ENCODE results near the gene FHL2. TPM values are rescaled to one million over a fixed set of nuclear protein-coding genes. Genes with fewer than 3 reads are reported as not detected.
"Not testable (repeated sequence)": the region's sequence is repeated elsewhere in the genome, so short reads cannot be mapped to it uniquely, and the experiment has no call there.

FHL2 gene
- total and polyA plus RNA-seq, 2 donors (not counting 3 experiments of a cell fraction or from before 2014, with no cell fraction given) = 197 to 491 TPM

DNA sequence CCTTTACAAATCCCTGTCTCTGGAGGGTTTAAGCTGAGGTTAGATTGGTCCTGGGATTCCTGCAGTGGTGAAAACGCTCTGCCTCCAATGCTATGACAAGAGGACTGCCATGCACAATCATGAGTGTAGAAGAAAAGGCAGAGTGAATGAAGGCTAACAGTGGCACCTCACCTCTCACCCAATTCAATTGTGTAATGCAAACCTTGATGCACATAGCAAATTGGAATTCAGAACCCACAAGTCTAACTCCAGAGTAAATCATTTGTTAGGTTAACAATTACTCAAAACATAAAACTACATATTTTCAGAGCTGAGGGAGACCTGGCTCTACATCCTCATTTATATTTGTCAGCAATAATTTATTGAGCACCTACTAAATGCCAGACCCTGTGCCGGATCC is 71.2 kb downstream of the FHL2 start:
- DNase-seq (ENCODE audit: low read depth, low spot score) (no peak), FAIRE-seq (no peak)
- ChIA-PET CTCF (interaction anchor here (0.9 to 3.8 kb wide), 4 partner anchors 17 to 193 kb away, joined by 4 to 13 read pairs (median 8); no protein-coding TSS in a partner anchor), POLR2A (interaction anchor here (1.5 kb wide), 1 partner anchor 66 kb away, joined by 6 read pairs; no protein-coding TSS in a partner anchor)
- dilution Hi-C loops (cut with MboI; ENCODE audit: extremely low pct_ligation_motif_present, low sequenced_read_pairs) = no loop called here
- Histone ChIP-seq H3K27ac (ENCODE audit: insufficient read depth, low read depth, low read length) (peak overlapping the region; percentile 73), H3K9me3 (replicated peaks; ENCODE audit: control insufficient read depth, insufficient read depth, low read length) (no peaks in the 10 kb centered on the region), H3K27me3 (ENCODE audit: control insufficient read depth in 2 of 2, insufficient read depth in 2 of 2, low read length in 2 of 2) (no peaks in the 10 kb centered on the region), H3K36me3 (ENCODE audit: control insufficient read depth in 2 of 2, extremely low read depth in 1 of 2, insufficient read depth in 2 of 2, low read length in 2 of 2) (no peaks in the 10 kb centered on the region), H3K4me2 (ENCODE audit: insufficient read depth, low read length) (peak overlapping the region; percentile 31), H3K79me2 (ENCODE audit: control insufficient read depth, insufficient read depth, low read length) (peaks cover 48% of the 10 kb centered on the region), H4K20me1 (replicated peaks; ENCODE audit: control insufficient read depth, extremely low read depth, insufficient read depth, low read length) (no peaks in the 10 kb centered on the region), H2AFZ (ENCODE audit: low read depth, low read length) (no peak overlapping the region), H3K9ac (replicated peaks; ENCODE audit: extremely low read depth, insufficient read depth, low read length) (peak overlapping the region; percentile 76), H3K9me1 (replicated peaks; ENCODE audit: control insufficient read depth, extremely low read depth, insufficient read depth, low read length) (no peaks in the 10 kb centered on the region), H3K4me1 (ENCODE audit: control insufficient read depth, extremely low read depth, insufficient read depth, low read length) (peaks cover 56% of the 10 kb centered on the region), H3K4me3 (replicated peaks in 1 of 3; ENCODE audit: insufficient read depth in 1 of 3, low read depth in 1 of 3, low read length in 3 of 3) (peak overlapping the region in 1 of 3 experiments; percentile 37)
- intact Hi-C loops (cut with micrococcal nuclease) = loop anchor here (1.0 to 10.0 kb wide), 2 partner anchors 10 to 867 kb away; partner anchors contain the start of genes C2orf49 and UXS1
- BruUV-seq (replicated peaks) = TSS peak; percentile 13
- no peak for TF ChIP-seq POLR2A (IDR thresholded peaks at IDR 0.05; ENCODE audit: low read depth, low read length)
- no peak for TF ChIP-seq POLR2AphosphoS5 (IDR thresholded peaks at IDR 0.05; ENCODE audit: insufficient read depth, low read depth, low read length)
- no peak for TF ChIP-seq JUN (IDR thresholded peaks at IDR 0.05; ENCODE audit: borderline replicate concordance, insufficient read depth, insufficient read length, low read depth)
- TF ChIP-seq MYC (IDR thresholded peaks at IDR 0.05; ENCODE audit: low read depth, low read length) = no peak
- TF ChIP-seq, protein P1, sequence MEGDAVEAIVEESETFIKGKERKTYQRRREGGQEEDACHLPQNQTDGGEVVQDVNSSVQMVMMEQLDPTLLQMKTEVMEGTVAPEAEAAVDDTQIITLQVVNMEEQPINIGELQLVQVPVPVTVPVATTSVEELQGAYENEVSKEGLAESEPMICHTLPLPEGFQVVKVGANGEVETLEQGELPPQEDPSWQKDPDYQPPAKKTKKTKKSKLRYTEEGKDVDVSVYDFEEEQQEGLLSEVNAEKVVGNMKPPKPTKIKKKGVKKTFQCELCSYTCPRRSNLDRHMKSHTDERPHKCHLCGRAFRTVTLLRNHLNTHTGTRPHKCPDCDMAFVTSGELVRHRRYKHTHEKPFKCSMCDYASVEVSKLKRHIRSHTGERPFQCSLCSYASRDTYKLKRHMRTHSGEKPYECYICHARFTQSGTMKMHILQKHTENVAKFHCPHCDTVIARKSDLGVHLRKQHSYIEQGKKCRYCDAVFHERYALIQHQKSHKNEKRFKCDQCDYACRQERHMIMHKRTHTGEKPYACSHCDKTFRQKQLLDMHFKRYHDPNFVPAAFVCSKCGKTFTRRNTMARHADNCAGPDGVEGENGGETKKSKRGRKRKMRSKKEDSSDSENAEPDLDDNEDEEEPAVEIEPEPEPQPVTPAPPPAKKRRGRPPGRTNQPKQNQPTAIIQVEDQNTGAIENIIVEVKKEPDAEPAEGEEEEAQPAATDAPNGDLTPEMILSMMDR (IDR thresholded peaks at IDR 0.05; ENCODE audit: extremely low read depth in 1 of 2, insufficient read depth in 1 of 2, low read depth in 1 of 2, low read length in 2 of 2) = no peak
- no peak for TF ChIP-seq FOS (IDR thresholded peaks at IDR 0.05; ENCODE audit: borderline replicate concordance, insufficient read depth, low read length)
- TF ChIP-seq EZH2 (IDR thresholded peaks at IDR 0.05; ENCODE audit: borderline replicate concordance, low read depth, low read length, severe bottlenecking) = no peak
- TF ChIP-seq, protein P2, sequence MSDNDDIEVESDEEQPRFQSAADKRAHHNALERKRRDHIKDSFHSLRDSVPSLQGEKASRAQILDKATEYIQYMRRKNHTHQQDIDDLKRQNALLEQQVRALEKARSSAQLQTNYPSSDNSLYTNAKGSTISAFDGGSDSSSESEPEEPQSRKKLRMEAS (IDR thresholded peaks at IDR 0.05; ENCODE audit: insufficient read depth, insufficient read length) = no peak
- no peak for TF ChIP-seq GATA2 (IDR thresholded peaks at IDR 0.05; ENCODE audit: insufficient read depth, insufficient read length, low read depth, low read length)

- H4K20me1 ChIP-seq (replicated peaks; ENCODE audit: control insufficient read depth, extremely low read depth, insufficient read depth, low read length); POLR2A ChIA-PET; DNase-seq (ENCODE audit: low read depth, low spot score); dilution Hi-C loops (cut with MboI; ENCODE audit: extremely low pct_ligation_motif_present, low sequenced_read_pairs); H3K9ac ChIP-seq (replicated peaks; ENCODE audit: extremely low read depth, insufficient read depth, low read length); H3K9me1 ChIP-seq (replicated peaks; ENCODE audit: control insufficient read depth, extremely low read depth, insufficient read depth, low read length); H3K9me3 ChIP-seq (replicated peaks; ENCODE audit: control insufficient read depth, insufficient read depth, low read length); H2AFZ ChIP-seq (ENCODE audit: low read depth, low read length); BruUV-seq (replicated peaks); H3K36me3 ChIP-seq (ENCODE audit: control insufficient read depth in 2 of 2, extremely low read depth in 1 of 2, insufficient read depth in 2 of 2, low read length in 2 of 2); FAIRE-seq; H3K27me3 ChIP-seq (ENCODE audit: control insufficient read depth in 2 of 2, insufficient read depth in 2 of 2, low read length in 2 of 2); H3K4me3 ChIP-seq (replicated peaks in 1 of 3; ENCODE audit: insufficient read depth in 1 of 3, low read depth in 1 of 3, low read length in 3 of 3): not testable (repeated sequence)
- H3K4me1 ChIP-seq (ENCODE audit: control insufficient read depth, extremely low read depth, insufficient read depth, low read length) = peaks cover 56% of the 10 kb centered on the region
- peak overlapping the region; percentile 73 for H3K27ac ChIP-seq (ENCODE audit: insufficient read depth, low read depth, low read length)
- intact Hi-C loops (cut with micrococcal nuclease) = loop anchor here (10.0 kb wide), 1 partner anchor 868 kb away; the partner anchor contains the start of gene UXS1
- CTCF ChIA-PET = interaction anchor here (2.5 to 3.8 kb wide), 2 partner anchors 39 to 194 kb away, joined by 9 to 13 read pairs; no protein-coding TSS in a partner anchor
- H3K4me2 ChIP-seq (ENCODE audit: insufficient read depth, low read length) = peak overlapping the region; percentile 31
- H3K79me2 ChIP-seq (ENCODE audit: control insufficient read depth, insufficient read depth, low read length) = peaks cover 52% of the 10 kb centered on the region
These were observed 71.6 kb downstream of the FHL2 start for GRCh38 chr2:105327271-105327670.

Data from endothelial cell of umbilical vein (primary cell).